GM12865 (cell line): ENCODE results near the gene ATG4D.

Source experiments
- DNase-seq: peaks from one replicate; pipeline ENCODE4 v3.0.0; 2010; ENCODE audit warnings: low read depth
- H3K4me3 ChIP-seq: 2 replicates; pipeline ENCODE4 v1.5.1; 2011; ENCODE audit warnings: mild to moderate bottlenecking, low read depth, low read length, control low read depth
- CTCF ChIP-seq: IDR thresholded peaks from 2 replicates; pipeline ENCODE4 v1.5.1; 2011; ENCODE audit warnings: low read length, control low read depth, low read depth, inconsistent platforms; ENCODE audit not compliant: insufficient read depth; ENCODE audit errors: missing control alignments

Gene ATG4D

GRCh38 chr19:10514211-10515145 lies 29.2 kb upstream of the ATG4D start:
- DNase-seq: peak; percentile 30
- TF ChIP-seq CTCF: no peak
- H3K4me3 ChIP-seq: no peak overlapping the region

GRCh38 chr19:10516064-10516385 lies 27.7 kb upstream of the ATG4D start:
- H3K4me3 ChIP-seq: no peak overlapping the region
- TF ChIP-seq CTCF: no peak

GRCh38 chr19:10516671-10517286 lies 26.9 kb upstream of the ATG4D start:
- DNase-seq: no peak
- no peak for TF ChIP-seq CTCF
- no peak overlapping the region for H3K4me3 ChIP-seq

More at GRCh38 chr19:10516064-10516385, 27.7 kb upstream of the ATG4D start:
- DNase-seq: no peak

- no peak within 1 kb of the TSS for H3K4me3 ChIP-seq
- no peak for DNase-seq
- no peak for TF ChIP-seq CTCF
These were observed 26.3 kb upstream of the ATG4D start, which contains the start of gene S1PR5 for GRCh38 chr19:10517361-10517759. Gene S1PR5, minus strand, starts transcription at chr19:10517447. Its CDS starts 2,436 bp downstream, at chr19:10515011.

GRCh38 chr19:10517760-10518443 lies 25.8 kb upstream of the ATG4D start:
- H3K4me3 ChIP-seq: no peak overlapping the region
- TF ChIP-seq CTCF: no peak
- DNase-seq: no peak

GRCh38 chr19:10518444-10519361 lies 25.0 kb upstream of the ATG4D start:
- TF ChIP-seq CTCF: no peak
- no peak for DNase-seq
- H3K4me3 ChIP-seq: no peak overlapping the region
